ENCODE results near the gene DPY19L1.

The DPY19L1 gene

GRCh38 chr7:35019801-35020200 lies 17.5 kb downstream of the DPY19L1 start:
- no peak for DNase-seq (ENCODE audit: low spot score)

GRCh38 chr7:35019179-35019729 lies 18.0 kb downstream of the DPY19L1 start:
- TF ChIP-seq CTCF (IDR thresholded peaks at IDR 0.05; ENCODE audit: extremely low read depth, missing control alignments), result no peak
- DNase-seq (ENCODE audit: low spot score), result no peak

More at GRCh38 chr7:35019801-35020200, 17.5 kb downstream of the DPY19L1 start:
- no peak for TF ChIP-seq CTCF (IDR thresholded peaks at IDR 0.05; ENCODE audit: extremely low read depth, missing control alignments)

GRCh38 chr7:35015346-35015859 lies 21.9 kb downstream of the DPY19L1 start:
- TF ChIP-seq CTCF (IDR thresholded peaks at IDR 0.05; ENCODE audit: extremely low read depth, missing control alignments), result no peak
- no peak for DNase-seq (ENCODE audit: low spot score)

- TF ChIP-seq CTCF (IDR thresholded peaks at IDR 0.05; ENCODE audit: extremely low read depth, missing control alignments), result no peak
Measured at GRCh38 chr7:35012160-35012559, 25.1 kb downstream of the DPY19L1 start.

GRCh38 chr7:35011085-35011484 lies 26.2 kb downstream of the DPY19L1 start:
- DNase-seq (ENCODE audit: low spot score), result no peak
- no peak for TF ChIP-seq CTCF (IDR thresholded peaks at IDR 0.05; ENCODE audit: extremely low read depth, missing control alignments)

More at GRCh38 chr7:35012160-35012559, 25.1 kb downstream of the DPY19L1 start:
- DNase-seq (ENCODE audit: low spot score), result no peak

- DNase-seq (ENCODE audit: low spot score), result no peak
- no peak for TF ChIP-seq CTCF (IDR thresholded peaks at IDR 0.05; ENCODE audit: extremely low read depth, missing control alignments)
Measured at GRCh38 chr7:35007768-35008167, 29.5 kb downstream of the DPY19L1 start.

- no peak for TF ChIP-seq CTCF (IDR thresholded peaks at IDR 0.05; ENCODE audit: extremely low read depth, missing control alignments)
- no peak for DNase-seq (ENCODE audit: low spot score)
Measured at GRCh38 chr7:35004531-35005095, 32.7 kb downstream of the DPY19L1 start.

All from GM20000 (cell line).